ENCODE data around the gene P2RX3. TPM values are rescaled to one million over a fixed set of nuclear protein-coding genes. Genes with fewer than 3 reads are reported as not detected.

P2RX3 gene
- total RNA-seq, 3 donors from 2014 or later, result not detected

GRCh38 chr11:57390535-57390934 is 52.4 kb downstream of the P2RX3 start, which contains the start of gene PRG2:
TSS of gene PRG2 (minus strand) at chr11:57390650. CDS start at chr11:57389944, 706 bp downstream.
- Histone ChIP-seq H3K9me3 (no peaks in the 10 kb centered on the region), H3K36me3 (ENCODE audit: low read depth) (no peaks in the 10 kb centered on the region), H3K4me3 (no peak within 1 kb of the TSS), H3K4me1 (ENCODE audit: low read depth) (no peaks in the 10 kb centered on the region)
- TF ChIP-seq, protein P1, sequence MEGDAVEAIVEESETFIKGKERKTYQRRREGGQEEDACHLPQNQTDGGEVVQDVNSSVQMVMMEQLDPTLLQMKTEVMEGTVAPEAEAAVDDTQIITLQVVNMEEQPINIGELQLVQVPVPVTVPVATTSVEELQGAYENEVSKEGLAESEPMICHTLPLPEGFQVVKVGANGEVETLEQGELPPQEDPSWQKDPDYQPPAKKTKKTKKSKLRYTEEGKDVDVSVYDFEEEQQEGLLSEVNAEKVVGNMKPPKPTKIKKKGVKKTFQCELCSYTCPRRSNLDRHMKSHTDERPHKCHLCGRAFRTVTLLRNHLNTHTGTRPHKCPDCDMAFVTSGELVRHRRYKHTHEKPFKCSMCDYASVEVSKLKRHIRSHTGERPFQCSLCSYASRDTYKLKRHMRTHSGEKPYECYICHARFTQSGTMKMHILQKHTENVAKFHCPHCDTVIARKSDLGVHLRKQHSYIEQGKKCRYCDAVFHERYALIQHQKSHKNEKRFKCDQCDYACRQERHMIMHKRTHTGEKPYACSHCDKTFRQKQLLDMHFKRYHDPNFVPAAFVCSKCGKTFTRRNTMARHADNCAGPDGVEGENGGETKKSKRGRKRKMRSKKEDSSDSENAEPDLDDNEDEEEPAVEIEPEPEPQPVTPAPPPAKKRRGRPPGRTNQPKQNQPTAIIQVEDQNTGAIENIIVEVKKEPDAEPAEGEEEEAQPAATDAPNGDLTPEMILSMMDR (IDR thresholded peaks at IDR 0.05), result no peak
- intact Hi-C loops (cut with DNase I, micrococcal nuclease), result no loop called here
- DNase-seq (no peak), ATAC-seq (no peak)

DNA sequence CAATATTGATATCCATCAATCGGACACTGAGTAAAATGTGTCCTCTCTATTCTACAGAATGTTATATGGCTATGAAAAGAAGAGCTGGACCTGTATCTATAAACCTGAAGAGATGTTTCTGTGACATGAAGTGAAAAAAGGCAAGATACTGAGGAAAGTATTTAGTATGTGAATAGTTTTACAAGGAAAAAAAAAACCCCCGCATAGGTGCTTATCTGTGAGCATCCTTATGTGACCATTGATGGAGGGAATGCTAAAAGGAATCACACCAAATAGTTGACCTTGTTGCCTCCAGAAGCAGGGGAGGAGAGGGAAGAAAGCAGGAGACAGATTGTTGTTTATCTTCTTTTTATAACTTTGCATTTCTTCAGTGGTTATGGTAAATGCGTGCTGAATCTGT is 53.0 kb downstream of the P2RX3 start:
- DNase-seq (no peak), ATAC-seq (no peak)
- intact Hi-C loops (cut with DNase I, micrococcal nuclease), result no loop called here
- Histone ChIP-seq H3K4me1 (ENCODE audit: low read depth) (no peaks in the 10 kb centered on the region), H3K9me3 (no peaks in the 10 kb centered on the region), H3K36me3 (ENCODE audit: low read depth) (no peaks in the 10 kb centered on the region), H3K4me3 (no peak overlapping the region)
- TF ChIP-seq, protein P1 (IDR thresholded peaks at IDR 0.05), result no peak

DNA sequence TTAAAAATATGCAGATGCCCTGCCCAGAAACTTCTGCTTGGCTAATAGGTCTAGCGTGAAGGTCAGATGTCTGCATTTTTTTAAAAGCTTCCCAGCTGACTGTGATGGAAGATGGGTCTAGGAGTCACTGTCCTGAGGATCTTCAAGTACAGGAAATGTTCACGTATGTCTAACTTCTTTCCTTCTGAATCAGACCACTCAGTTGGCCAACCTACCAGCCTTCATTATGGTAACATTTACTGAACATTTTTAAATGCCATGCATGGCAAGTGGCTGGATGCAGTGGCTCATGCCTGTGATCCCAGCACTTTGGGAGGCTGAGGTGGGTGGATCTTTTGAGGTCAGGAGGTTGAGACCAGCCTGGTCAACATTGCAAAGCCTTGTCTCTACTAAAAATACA is 53.4 kb downstream of the P2RX3 start:
- intact Hi-C loops (cut with DNase I, micrococcal nuclease), result no loop called here
- Histone ChIP-seq H3K4me1 (ENCODE audit: low read depth) (no peaks in the 10 kb centered on the region), H3K9me3 (no peaks in the 10 kb centered on the region), H3K4me3 (no peak overlapping the region), H3K36me3 (ENCODE audit: low read depth) (no peaks in the 10 kb centered on the region)
- TF ChIP-seq, protein P1 (IDR thresholded peaks at IDR 0.05), result no peak
- DNase-seq, result no peak
- no peak for ATAC-seq

DNA sequence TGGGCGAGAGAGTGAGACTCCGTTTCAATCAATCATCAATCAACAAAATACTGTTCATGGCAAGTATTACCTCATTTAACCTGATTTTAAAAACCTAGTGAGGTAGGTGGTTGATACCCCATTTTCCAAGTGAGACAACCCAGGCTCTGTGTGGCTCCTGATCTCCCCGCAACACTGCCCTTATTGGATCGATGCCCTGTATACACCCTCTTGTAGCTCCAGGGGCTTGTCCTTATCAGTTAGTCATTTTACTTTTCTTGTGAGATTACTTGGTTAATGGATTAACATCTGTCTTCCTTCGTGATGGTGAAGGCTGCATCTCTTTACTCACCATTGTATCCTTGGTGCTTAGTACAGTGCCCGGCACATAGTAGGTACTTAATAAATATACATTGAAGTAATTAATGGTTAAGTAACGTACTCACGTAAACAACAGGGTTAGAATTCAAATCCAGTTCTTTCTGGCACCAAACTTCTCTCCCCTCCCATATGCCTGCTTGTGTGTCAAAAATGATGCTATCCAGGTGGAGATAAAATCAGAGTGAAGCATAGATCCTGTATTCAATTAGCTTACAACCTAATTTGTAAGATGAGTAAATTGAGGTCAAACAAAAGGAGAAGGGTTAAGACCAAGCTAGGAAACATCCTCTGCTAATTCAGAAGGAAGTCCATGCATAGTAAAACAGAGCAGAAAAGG is 54.1 kb downstream of the P2RX3 start:
- H3K9me3 ChIP-seq, result no peaks in the 10 kb centered on the region
- intact Hi-C loops (cut with DNase I, micrococcal nuclease), result no loop called here
- no peak overlapping the region for H3K4me3 ChIP-seq
- TF ChIP-seq, protein P1 (IDR thresholded peaks at IDR 0.05), result no peak
- H3K4me1 ChIP-seq (ENCODE audit: low read depth), result no peaks in the 10 kb centered on the region
- no peaks in the 10 kb centered on the region for H3K36me3 ChIP-seq (ENCODE audit: low read depth)
- no peak for DNase-seq
- ATAC-seq, result no peak

- DNase-seq (no peak), ATAC-seq (no peak)
- TF ChIP-seq, protein P1 (IDR thresholded peaks at IDR 0.05), result no peak
- no peaks in the 10 kb centered on the region for H3K36me3 ChIP-seq (ENCODE audit: low read depth)
- no peak overlapping the region for H3K4me3 ChIP-seq
- H3K4me1 ChIP-seq (ENCODE audit: low read depth), result no peaks in the 10 kb centered on the region
- intact Hi-C loops (cut with DNase I, micrococcal nuclease), result no loop called here
- H3K9me3 ChIP-seq, result no peaks in the 10 kb centered on the region
Measured at GRCh38 chr11:57392763-57393105, 54.6 kb downstream of the P2RX3 start.
